HG02852 (cell line): ENCODE measurements around the gene DOCK1.

Experiments used
- ATAC-seq: cut with Tn5 transposase; IDR thresholded peaks from one replicate; pipeline ENCODE4 v1.9.1; 2021; ENCODE audit warnings: mild to moderate bottlenecking, moderate library complexity; ENCODE audit not compliant: unreplicated experiment

DOCK1 gene

DNA sequence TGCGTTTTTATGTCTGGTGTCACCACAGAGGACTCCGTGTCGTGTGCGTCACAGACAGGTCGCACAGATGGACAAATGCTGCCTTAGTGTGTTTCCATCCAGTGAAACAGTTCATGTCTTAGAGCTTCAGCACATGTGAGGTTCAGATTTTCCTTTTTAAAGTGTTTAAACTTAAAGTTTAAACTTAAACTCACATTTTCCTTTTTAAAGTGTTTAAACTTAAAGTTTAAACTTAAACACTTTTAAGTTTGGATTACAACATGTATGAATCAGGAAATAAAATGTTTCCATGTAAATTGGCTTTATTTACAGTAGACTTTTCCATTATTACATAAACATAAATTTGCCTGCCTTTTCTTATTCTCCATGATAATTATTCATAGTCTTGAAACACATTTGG lies 223.9 kb downstream of the DOCK1 start:
- ATAC-seq: no peak

DNA sequence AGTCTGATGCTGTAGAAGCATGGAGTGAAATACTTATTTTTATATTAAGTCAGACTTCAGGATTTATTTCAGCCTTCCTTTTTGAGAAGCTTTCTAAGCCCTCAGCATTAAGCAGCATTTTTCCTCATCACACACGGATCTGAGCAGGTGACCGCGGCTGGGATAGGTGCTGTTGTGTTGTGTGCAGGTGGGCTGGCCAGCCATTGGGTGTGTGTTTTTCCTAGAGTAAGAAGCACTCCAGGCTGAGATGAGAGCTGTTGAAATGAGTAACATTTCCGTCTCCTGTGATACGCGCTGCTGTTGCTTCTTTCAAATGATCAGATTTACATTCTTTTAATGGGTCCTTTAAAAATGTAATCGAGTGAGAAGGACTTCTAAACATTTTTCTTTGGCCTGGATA lies 227.2 kb downstream of the DOCK1 start:
- no peak for ATAC-seq

DNA sequence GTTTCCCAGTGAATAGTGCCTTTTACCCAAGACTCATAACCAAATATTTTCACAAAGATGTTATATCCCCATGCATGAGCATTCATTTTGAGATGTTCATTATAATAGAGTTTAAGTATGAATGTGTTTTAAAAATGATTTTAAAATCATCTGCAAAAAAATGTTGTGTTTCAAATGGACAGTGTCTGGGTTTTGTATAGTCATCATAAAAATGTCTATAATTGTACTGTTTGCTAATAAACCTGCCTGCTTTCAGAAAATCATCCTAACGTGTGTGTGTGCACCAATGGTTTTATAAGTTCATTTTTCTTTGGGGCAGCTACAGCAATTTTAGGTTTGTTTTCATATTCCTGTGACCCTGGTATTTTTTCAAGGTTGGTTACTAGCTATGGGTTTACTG lies 228.0 kb downstream of the DOCK1 start:
- ATAC-seq: no peak

DNA sequence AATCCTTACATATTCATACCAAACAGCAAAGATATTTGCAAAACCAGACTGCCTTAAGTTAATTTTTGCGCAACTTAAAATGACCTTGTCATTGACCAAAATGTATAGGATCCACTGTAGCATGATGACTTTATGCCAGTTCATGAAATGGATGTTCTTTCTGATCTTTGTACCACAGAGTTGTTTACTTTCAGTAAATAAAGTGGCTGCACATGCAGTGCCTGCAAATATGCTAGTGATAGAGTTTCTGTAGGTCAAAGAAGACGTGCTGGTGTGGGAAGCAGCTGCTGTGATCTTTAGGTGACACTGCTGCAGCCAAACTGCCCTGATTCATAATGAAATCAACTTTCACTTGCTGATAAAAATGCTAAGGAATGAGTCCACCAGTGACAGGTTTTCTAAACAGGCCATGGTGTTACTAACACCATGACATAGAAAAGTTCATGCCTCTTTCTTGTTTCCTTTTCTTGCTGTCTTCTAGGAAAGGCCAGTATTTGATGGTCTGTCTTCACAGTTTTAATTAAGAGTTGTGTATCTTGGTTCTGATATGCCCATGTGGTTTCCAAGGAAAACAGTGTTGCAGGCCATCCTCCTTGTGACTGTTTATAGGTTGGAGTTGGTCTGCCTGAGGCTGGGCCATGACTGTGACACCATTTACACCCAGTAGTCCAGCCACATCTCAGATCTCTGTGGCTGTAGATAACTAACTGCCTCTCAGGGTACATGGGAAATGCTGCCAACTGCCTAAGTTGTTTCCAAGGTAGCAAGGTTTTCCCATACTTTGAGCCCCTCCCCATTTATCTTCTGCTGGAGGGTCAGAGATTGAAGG lies 228.7 kb downstream of the DOCK1 start:
- no peak for ATAC-seq

DNA sequence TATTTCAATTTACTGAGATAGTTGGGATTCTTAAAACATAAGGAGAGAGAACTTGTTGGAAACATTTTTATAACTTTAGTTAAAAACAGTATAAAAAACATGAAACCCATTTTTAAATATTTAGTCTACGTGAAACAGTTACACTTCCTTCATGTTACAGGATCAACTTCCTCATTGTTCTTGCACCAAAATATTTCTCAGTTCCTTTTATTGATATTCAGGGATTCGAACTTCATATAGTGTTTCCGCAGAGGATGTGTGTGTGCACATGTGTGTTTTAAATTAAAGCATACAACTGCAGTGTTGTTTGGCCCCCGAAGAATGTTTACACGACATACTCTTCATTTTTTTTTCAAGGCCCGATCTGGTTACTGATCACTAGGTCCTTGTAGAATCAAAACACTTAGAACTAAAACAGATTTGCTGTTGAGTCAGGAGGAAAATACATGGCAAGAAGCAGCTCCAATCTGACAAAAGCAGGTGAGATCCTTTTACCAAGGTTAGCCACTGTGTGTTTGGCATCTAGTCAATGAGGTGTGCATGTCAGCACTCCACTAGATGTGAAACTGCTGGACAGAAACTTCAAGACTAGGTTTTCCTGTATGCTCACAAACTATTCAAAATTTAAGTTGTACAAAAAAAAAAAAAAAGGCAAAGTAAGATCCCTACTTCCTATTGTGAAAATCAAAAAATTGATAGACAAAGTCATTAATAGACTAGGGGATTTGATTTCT lies 230.8 kb downstream of the DOCK1 start:
- no peak for ATAC-seq

DNA sequence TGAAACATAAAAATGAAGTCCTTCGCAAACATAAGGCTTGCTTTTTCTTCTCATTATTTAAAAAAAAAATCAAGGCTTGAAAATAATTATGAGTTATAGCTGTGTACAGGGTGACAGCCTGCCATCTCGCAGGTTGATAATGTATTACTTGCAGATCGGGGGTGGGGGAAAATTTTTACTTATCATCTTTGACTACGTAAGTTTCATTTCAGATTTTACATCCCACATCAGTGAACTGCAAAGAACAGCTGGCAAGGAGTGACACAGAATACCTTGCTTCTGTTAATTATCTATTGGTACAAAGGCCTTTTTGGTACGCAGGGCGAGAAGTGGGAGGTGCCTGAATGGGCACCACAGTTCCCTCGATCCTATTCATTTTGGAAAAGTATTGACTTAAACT lies 232.2 kb downstream of the DOCK1 start:
- no peak for ATAC-seq

DNA sequence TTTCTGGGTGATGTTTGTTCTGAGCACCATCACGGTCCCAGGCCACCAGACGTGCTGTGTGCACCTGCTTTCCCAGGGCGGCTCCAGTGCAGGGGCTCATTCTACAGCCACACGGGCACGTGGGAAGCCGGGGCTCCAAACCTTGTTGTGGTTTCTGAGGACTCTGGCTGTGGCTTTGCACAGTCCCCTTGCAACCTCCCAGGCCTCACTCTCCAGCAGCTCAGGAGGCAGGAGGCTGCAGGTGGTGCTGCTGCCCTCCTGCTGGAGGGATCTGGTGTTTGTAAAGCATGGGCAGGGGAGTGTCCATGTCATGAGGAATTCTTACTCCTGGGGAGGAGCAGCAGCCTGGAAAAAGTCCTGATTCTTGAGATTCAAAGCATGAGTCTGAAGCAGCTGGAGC lies 236.9 kb downstream of the DOCK1 start:
- no peak for ATAC-seq

DNA sequence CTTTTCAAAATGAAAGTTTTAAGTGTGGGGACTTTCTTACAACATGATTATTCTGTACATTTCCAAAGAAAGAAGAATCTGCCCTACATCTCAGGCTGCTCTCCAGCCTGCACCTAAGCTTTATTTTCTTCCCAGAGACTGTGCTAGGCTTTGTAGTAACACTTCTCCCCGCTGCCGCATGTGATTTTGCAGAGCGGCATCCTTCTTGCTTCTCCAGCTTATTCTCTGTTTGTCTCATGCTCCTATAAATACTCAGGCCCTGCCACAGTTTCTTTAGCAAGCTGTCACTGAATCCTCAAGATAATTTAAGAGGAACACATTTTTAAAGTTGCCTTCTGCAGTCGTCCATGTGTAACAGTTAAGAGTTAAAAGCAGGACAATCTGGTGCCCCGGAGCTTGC lies 237.6 kb downstream of the DOCK1 start:
- ATAC-seq: no peak

DNA sequence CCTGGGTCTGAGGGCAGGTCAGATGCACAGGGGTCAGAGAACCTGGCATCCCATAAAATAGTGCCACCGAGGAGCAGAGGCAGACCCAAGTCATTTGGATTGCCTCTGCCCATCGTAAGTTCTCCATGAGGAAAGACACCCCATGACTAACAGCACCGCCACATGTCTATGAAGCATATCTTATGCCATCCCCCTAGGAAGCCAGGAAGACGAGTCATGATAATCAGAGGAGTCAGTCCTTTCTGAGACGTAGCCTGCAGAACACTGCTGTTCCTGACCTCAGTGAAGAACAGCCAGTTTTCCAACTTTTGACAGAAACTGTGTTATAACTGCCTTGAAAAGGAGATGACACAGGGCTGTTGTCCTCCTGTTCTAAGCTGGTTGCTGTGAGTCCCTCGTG lies 239.9 kb downstream of the DOCK1 start:
- no peak for ATAC-seq

DNA sequence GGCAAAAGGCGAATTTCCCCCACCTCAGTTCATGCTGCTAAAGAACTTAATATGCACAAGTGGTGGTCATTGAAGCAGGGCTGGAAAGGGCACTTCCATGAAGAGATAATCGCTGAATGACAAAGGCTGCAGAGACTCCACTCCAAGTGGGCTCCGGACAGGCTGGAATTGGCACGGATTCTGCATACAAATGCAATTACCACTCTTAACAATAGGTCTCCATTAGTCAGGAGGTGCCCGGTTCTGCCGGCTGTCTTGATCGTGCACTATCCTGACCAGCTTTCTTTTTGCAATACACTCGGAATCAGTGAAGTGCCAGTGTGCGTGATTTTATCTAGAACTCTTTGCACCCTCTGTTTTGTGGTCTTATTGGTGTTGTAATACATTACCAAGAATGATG lies 241.4 kb downstream of the DOCK1 start:
- no peak for ATAC-seq

DNA sequence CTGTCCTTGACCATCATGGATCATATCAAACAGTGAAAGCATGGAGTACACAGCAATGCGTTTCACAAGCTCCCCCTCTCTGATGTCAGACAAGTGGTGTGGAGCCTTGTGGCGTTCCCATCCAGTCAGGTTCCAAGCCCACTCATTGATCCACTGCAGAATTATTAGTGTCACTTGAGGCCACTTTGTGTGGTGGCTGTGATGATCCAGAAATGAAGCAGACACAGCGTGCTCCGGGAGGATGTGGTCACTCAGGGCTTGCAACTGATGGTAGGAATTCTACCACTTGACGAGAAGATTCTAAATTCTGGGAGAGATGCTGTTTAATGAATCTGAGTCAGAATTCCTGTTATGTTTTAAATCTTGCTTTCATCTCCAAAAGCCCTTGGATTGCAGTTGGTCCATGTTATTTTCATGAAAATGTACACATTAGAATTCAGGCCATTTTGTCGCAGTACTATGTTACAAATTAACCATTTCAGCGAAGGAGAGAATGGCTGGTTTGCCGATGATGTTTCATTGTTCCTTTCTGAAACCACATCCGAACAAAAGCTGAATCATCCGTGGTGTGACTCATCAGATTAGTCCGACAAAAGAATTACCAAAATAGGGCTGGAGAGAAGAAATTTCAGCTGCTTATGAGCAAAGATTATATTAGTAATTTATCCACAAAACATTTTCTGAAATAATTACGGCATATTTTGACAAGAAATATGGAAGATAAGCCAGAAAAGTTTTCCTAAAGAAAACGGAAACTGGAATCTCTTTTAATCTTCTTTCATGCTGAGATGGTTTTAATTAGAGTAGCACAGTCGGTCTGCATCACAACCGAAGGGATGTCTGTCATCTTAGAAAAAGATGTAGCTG lies 243.1 kb downstream of the DOCK1 start:
- ATAC-seq: no peak

DNA sequence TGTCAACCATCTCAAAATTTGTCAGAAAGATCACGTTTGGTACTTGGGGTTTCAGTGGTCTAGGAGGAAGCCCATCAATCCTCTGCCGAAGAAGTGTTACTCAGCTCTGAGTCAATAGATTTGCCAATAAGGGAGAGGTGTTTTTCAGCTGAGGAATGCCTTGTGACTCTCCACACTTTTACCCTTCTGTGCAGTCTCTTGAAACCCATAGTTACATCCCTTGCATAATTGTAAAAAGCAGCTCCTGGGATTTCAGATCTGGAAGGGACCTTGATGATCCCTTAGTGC lies 243.6 kb downstream of the DOCK1 start:
- ATAC-seq: no peak

DNA sequence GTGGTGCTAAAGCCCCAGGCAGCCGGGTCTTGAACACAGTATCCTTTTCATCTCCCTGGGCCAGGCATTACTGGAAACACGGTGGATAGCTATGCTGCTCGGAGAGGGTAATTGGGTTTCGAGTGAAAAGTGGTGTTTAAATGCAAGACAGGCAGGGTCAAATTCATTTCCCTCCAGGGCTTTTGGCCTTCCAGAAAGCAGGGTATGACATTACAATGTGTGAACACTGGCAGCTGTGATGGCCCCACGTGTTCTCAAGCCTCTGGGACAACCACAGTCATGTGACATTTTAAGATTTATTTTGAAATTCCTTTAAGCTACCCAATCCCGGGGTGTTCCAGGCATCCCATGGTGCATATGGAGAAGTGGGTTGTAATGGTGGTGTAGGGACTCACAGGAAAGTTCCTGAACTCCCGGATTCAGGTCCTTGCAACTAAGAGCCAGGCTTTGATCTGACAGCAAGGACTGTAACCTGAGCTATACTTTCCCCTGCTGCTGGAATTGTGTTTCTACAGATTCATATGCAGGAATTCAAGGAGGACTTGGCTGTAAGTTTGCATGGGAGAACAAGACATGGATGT lies 244.4 kb downstream of the DOCK1 start:
- no peak for ATAC-seq

DNA sequence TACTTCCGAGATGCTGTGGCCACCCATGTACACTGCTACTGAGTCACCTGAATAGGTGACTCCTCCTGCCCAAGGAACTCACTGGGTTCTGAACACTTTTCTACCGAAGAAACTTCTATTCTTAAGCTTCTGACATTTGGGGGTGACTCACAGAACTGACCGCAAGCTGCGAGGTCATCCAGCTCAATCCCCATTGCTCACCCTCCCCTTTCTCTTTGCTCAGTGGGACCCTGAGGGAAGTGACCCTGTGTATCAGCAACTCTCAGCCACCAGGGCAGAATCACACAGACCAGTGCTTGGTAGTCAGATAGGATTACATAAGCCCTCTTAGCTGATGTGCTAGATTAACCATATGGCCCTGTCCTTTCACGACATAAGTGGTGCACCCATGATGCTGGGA lies 244.9 kb downstream of the DOCK1 start:
- ATAC-seq: no peak

DNA sequence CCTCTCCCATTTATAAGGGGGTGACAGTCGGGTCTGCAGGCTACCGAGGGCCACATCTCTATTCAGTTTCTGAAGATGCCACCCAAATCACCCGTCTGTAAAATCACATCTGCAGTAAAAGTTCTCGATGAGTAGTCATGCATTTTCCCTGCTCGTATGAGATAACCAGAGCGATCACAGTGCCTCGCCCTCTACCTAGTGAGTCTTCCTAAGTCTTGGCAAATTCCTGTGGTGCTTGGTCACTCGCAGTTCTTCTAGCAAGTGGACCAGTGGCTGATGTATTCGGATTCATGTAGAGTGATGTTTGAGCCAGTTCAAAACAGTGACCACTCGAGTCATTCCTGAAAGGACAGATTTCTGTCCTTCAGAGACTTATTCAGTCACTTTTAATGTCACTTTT lies 246.3 kb downstream of the DOCK1 start:
- ATAC-seq: no peak

DNA sequence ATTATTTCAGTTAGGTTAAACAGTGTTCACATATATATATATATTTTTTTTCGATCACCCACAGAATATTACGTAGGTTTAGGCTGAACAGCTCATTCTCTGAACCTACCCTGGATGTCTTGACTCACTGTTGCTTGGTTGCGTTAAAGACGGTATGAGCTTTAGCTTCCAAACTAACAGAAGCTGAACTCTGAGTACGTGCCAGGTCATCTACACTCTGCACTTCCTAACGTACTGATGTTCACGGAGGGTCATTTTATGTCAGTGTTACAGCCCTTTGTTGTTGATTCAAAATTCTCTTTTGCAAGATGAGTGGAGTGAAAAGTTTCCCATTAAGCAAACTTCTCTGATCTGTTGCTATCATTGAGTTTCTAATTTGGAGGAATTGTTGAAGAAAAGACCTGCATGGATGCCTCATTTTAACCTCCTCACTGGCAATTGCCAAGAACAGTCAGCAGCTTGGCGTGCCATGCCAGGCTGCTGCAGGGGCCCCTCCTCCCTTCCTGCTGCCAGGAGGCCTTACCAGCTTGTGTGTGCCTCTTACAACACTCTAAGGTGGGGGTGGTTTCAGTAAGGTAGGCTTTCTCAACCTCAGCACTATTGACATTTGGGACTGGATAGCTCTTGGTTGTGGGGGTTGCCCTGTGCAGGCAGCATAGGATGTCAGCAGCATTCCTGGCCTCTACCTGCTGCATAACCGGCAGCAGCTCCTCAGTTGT lies 246.9 kb downstream of the DOCK1 start:
- no peak for ATAC-seq

DNA sequence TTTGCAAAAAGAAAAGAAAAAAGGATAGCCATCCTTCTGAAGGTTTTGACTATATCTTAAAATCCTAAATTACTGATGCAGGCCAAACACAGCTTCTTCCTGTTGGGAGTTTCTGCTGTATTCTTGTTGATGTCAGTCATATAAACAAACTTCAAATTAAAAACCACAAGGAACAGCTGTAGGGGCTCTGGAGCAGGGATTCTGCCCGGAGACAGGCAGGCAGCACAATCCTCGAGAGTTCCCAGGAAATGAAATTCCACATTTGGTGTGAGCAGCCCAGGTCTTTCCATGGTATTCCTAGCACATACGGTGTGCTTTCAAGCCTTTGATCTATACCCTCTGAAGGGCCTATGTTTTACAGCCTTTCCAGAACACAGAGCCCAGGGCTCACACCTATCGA lies 248.0 kb downstream of the DOCK1 start:
- ATAC-seq: no peak

DNA sequence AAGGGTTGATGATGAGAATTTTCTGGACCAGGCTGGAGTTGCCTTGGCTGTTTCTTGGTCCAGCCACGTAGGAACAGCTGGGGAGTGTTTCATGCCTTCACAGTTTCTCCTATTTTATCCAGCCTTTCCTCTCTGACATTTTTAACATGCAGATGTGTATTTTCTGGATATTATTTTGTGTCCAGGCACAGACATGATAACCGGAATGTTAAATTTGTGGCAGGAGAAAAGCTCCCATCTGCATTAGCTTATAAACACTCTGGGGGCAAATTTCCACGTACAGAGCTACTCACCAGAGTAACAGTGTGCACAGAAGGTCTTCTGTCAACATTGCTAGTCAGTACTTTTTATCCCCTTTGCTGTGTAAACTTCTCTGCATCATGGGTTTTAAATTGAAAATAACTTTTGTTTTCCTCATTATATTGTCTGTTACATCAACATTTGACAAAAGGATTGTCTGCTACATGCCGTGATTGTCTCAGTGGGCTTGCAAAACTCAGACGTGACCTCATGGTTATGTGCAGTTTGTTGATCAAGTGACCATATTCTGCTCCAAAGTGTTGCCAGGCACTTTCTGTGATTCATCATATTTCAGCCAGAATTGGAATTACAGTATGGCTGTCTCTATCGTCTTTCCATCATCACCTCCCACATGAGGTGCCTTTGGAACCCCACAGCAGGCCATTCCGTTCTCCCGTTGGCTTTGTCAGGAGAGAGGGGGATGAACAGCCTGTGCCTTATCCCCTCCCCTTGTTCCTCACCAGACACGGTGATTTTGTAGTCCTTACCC lies 249.8 kb downstream of the DOCK1 start:
- ATAC-seq: no peak

DNA sequence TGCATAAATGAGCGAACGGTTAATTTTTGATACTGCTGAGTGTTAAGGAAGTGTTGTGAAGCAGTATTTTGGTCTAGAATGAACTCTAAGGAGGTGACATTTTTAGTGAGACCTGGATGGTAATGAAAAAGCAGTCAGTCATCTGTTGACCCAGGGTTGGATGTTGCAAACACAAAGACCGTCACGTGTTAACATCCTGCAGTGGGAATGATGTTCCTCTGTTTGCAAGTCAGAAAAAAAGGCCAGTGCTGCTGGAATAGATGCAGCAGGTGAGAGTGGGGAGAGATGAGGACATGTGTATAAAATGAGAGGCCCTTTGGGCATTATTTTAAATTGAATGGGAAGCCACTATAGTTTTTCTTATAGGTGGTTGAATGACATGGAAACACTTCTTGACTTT lies 251.9 kb downstream of the DOCK1 start:
- ATAC-seq: no peak
